Hepatocyte (in vitro differentiated cells): ENCODE data around the gene CSMD2. TPM values are rescaled to one million over a fixed set of nuclear protein-coding genes. Genes with fewer than 3 reads are reported as not detected.

Experiments used
- DNase-seq: peaks from one replicate; pipeline ENCODE4 v3.0.0-alpha.2; 2016; ENCODE audit warnings: low spot score
- H2AFZ ChIP-seq: fragments of 200-600 bp; sonication (generic); 2 replicates; pipeline ENCODE4 v1.6.0; 2016; ENCODE audit warnings: antibody characterized with exemption, mild to moderate bottlenecking
- H3K27ac ChIP-seq: fragments of 200-600 bp; sonication (generic); 2 replicates; pipeline ENCODE4 v1.5.1; 2016; ENCODE audit warnings: mild to moderate bottlenecking
- H3K27me3 ChIP-seq: fragments of 200-600 bp; sonication (generic); 2 replicates; pipeline ENCODE4 v1.6.1; 2016
- H3K36me3 ChIP-seq: fragments of 200-600 bp; sonication (generic); replicated peaks from 2 replicates; pipeline ENCODE4 v1.5.1; 2016; ENCODE audit warnings: low read depth; ENCODE audit not compliant: insufficient read depth
- H3K4me1 ChIP-seq: fragments of 200-600 bp; sonication (generic); 2 replicates; pipeline ENCODE4 v1.5.1; 2016; ENCODE audit warnings: mild to moderate bottlenecking, moderate library complexity; ENCODE audit not compliant: insufficient read depth
- H3K4me2 ChIP-seq: fragments of 200-600 bp; sonication (generic); 2 replicates; pipeline ENCODE4 v1.6.0; 2016
- H3K4me3 ChIP-seq: fragments of 200-600 bp; sonication (generic); 2 replicates; pipeline ENCODE4 v1.5.1; 2016; ENCODE audit warnings: mild to moderate bottlenecking
- H3K79me2 ChIP-seq: fragments of 200-600 bp; sonication (generic); 2 replicates; pipeline ENCODE4 v1.6.0; 2017; ENCODE audit warnings: mild to moderate bottlenecking
- H3K9me2 ChIP-seq: fragments of 200-600 bp; sonication (generic); replicated peaks from 2 replicates; pipeline ENCODE4 v1.6.0; 2017; ENCODE audit warnings: mild to moderate bottlenecking; ENCODE audit not compliant: insufficient read depth
- H3K9me3 ChIP-seq: fragments of 200-600 bp; sonication (generic); 2 replicates; pipeline ENCODE4 v1.5.1; 2016; ENCODE audit warnings: low read depth, mild to moderate bottlenecking
- H4K20me1 ChIP-seq: fragments of 200-600 bp; sonication (generic); 2 replicates; pipeline ENCODE4 v1.6.0; 2016; ENCODE audit warnings: mild to moderate bottlenecking; ENCODE audit not compliant: insufficient read depth, poor library complexity, severe bottlenecking
- CTCF ChIP-seq: fragments of 200-600 bp; sonication (generic); IDR thresholded peaks from 2 replicates; pipeline ENCODE4 v1.5.1; 2016; ENCODE audit warnings: antibody characterized with exemption, mild to moderate bottlenecking; ENCODE audit not compliant: poor library complexity
- EZH2 ChIP-seq: fragments of 200-600 bp; sonication (generic); IDR thresholded peaks from 2 replicates; pipeline ENCODE4 v1.6.1; 2016; ENCODE audit warnings: antibody characterized with exemption, mild to moderate bottlenecking, borderline replicate concordance
- EZH2phosphoT487 ChIP-seq: fragments of 200-600 bp; sonication (generic); IDR thresholded peaks from one replicate; pipeline ENCODE4 v1.6.1; 2018; ENCODE audit warnings: antibody characterized with exemption, mild to moderate bottlenecking, low read depth, moderate library complexity; ENCODE audit not compliant: unreplicated experiment, severe bottlenecking
- WGBS: methylation state at CpG from one replicate; pipeline ENCODE4 v1.1.6; 2016; ENCODE audit warnings: low lambda C conversion rate; ENCODE audit errors: missing lambda C conversion rate; 5-methylcytosine and 5-hydroxymethylcytosine counted together
- polyA plus RNA-seq: library from polyadenylated mRNA; unstranded; fragments of >200 nt; fragmentation: Nextera tagmentation; extraction: Ambion mirVana; gene quantifications from 2 replicates; pipeline ENCODE4 v1.2.1, GENCODE V29; 2016
- total RNA-seq: library from RNA; depleted of rRNA; stranded (reverse); fragments of >200 nt; gene quantifications from 2 replicates; pipeline ENCODE4 v1.2.3, GENCODE V29; 2014

Gene CSMD2
- total and polyA plus RNA-seq, 2 experiments from 2014 or later: 0.10 to 0.37 TPM

GRCh38 chr1:33860671-33861070, 304.4 kb downstream of the CSMD2 start:
- Histone ChIP-seq H3K79me2 (no peaks in the 10 kb centered on the region), H3K4me1 (no peaks in the 10 kb centered on the region), H3K36me3 (no peaks in the 10 kb centered on the region), H2AFZ (no peak overlapping the region), H3K4me3 (no peak overlapping the region), H4K20me1 (no peaks in the 10 kb centered on the region), H3K9me3 (no peaks in the 10 kb centered on the region), H3K27ac (no peak overlapping the region), H3K4me2 (no peak overlapping the region), H3K9me2 (no peaks in the 10 kb centered on the region), H3K27me3 (no peaks in the 10 kb centered on the region)
- TF ChIP-seq CTCF: no peak
- no peak for TF ChIP-seq EZH2phosphoT487
- TF ChIP-seq EZH2: no peak
- no peak for DNase-seq
- 50% methylated on average over 2 of the region's 2 CpGs for WGBS

- no peak overlapping the region for H2AFZ ChIP-seq
- H3K27me3 ChIP-seq: no peaks in the 10 kb centered on the region
- no peak overlapping the region for H3K4me2 ChIP-seq
- DNase-seq: no peak
- no peaks in the 10 kb centered on the region for H3K4me1 ChIP-seq
- no peaks in the 10 kb centered on the region for H3K36me3 ChIP-seq
- H3K79me2 ChIP-seq: no peaks in the 10 kb centered on the region
- no peaks in the 10 kb centered on the region for H3K9me3 ChIP-seq
- no peak overlapping the region for H3K27ac ChIP-seq
- H4K20me1 ChIP-seq: no peaks in the 10 kb centered on the region
- H3K4me3 ChIP-seq: no peak overlapping the region
- H3K9me2 ChIP-seq: no peaks in the 10 kb centered on the region
- WGBS: 88% methylated on average over 5 of the region's 5 CpGs
- TF ChIP-seq EZH2 (no peak), EZH2phosphoT487 (no peak), CTCF (no peak)
These were observed 310.9 kb downstream of the CSMD2 start for GRCh38 chr1:33854091-33854490.

- 59% methylated on average over 1 of the region's 1 CpG for WGBS
- no peak for TF ChIP-seq EZH2
- no peak for TF ChIP-seq EZH2phosphoT487
- TF ChIP-seq CTCF: no peak
- no peak overlapping the region for H3K4me3 ChIP-seq
- H3K9me2 ChIP-seq: no peaks in the 10 kb centered on the region
- H3K27me3 ChIP-seq: no peaks in the 10 kb centered on the region
- no peaks in the 10 kb centered on the region for H4K20me1 ChIP-seq
- no peak overlapping the region for H3K4me2 ChIP-seq
- H3K9me3 ChIP-seq: no peaks in the 10 kb centered on the region
- H2AFZ ChIP-seq: no peak overlapping the region
- no peak overlapping the region for H3K27ac ChIP-seq
- H3K36me3 ChIP-seq: no peaks in the 10 kb centered on the region
- no peaks in the 10 kb centered on the region for H3K79me2 ChIP-seq
- DNase-seq: no peak
- no peaks in the 10 kb centered on the region for H3K4me1 ChIP-seq
These were observed 311.6 kb downstream of the CSMD2 start for GRCh38 chr1:33853431-33853830.

GRCh38 chr1:33852711-33853110, 312.3 kb downstream of the CSMD2 start:
- Histone ChIP-seq H4K20me1 (no peaks in the 10 kb centered on the region), H3K4me2 (no peak overlapping the region), H3K36me3 (no peaks in the 10 kb centered on the region), H3K9me2 (no peaks in the 10 kb centered on the region), H2AFZ (no peak overlapping the region), H3K27me3 (no peaks in the 10 kb centered on the region), H3K9me3 (no peaks in the 10 kb centered on the region), H3K4me3 (no peak overlapping the region), H3K4me1 (no peaks in the 10 kb centered on the region), H3K27ac (no peak overlapping the region), H3K79me2 (no peaks in the 10 kb centered on the region)
- TF ChIP-seq CTCF (no peak), EZH2phosphoT487 (no peak), EZH2 (no peak)
- no peak for DNase-seq
